Uterus (tissue), 4 donors: ENCODE results near the gene CLEC2B. TPM values are rescaled to one million over a fixed set of nuclear protein-coding genes. Genes with fewer than 3 reads are reported as not detected.
A peak's percentile ranks its signal among the peaks of the same experiment; 100 is the strongest.

Experiments
- DNase-seq, 2 donors: peaks; one replicate each; pipeline ENCODE4 v3.0.0-alpha.2; 2019 to 2020
- H3K27ac ChIP-seq, 2 donors: fragments of 200-600 bp; sonication (generic); 1 replicate in 1 of 2; 2 replicates in 1 of 2; pipeline ENCODE4 v1.5.1; 2016 to 2018
- H3K27me3 ChIP-seq, 2 donors: fragments of 200-600 bp; sonication (generic); one replicate each; pipeline ENCODE4 v1.5.1; 2018 to 2019; ENCODE audit warnings: control low read depth in 1 of 2
- H3K36me3 ChIP-seq, 2 donors: fragments of 200-600 bp; sonication (generic); one replicate each; pipeline ENCODE4 v1.5.1; 2019; ENCODE audit warnings: control low read depth in 1 of 2
- H3K4me1 ChIP-seq, 2 donors: fragments of 200-600 bp; sonication (generic); one replicate each; pipeline ENCODE4 v1.5.1; 2018 to 2019; ENCODE audit warnings: control low read depth in 1 of 2
- H3K4me3 ChIP-seq, 2 donors: fragments of 200-600 bp; sonication (generic); 1 replicate in 1 of 2; 2 replicates in 1 of 2; pipeline ENCODE4 v1.5.1; 2018 to 2019; ENCODE audit warnings: mild to moderate bottlenecking in 1 of 2
- H3K9me3 ChIP-seq, 2 donors: fragments of 200-600 bp; sonication (generic); one replicate each; pipeline ENCODE4 v1.5.1; 2019; ENCODE audit warnings: control low read depth in 1 of 2
- POLR2A ChIP-seq, 2 donors: fragments of 450-650 bp; IDR thresholded peaks; one replicate each; pipeline ENCODE4 v1.6.1; 2016; ENCODE audit warnings: antibody characterized with exemption in 2 of 2, mild to moderate bottlenecking in 1 of 2, moderate library complexity in 1 of 2
- intact Hi-C: fragments of 100-400 bp; cut with DNase I; formaldehyde crosslinking; loops from one replicate; pipeline ENCODE4 v1.15.1; 2023; ENCODE audit warnings: low total_unique reads
- total RNA-seq, 4 donors: library from RNA; depleted of rRNA in 3 of 4; stranded (reverse); fragments of >200 nt in 3 of 4; gene quantifications; one replicate each; pipeline versions ENCODE4 v1.1.0 to v1.2.4, GENCODE V29; 2014 to 2023
- TF ChIP-seq, protein P1 (sequence below), 4 experiments: fragments of 200-600 bp in 2 of 4; fragments of 450-650 bp in 2 of 4; sonication (generic) in 2 of 4; IDR thresholded peaks; one replicate each; pipeline ENCODE4 v1.5.1; 2016 to 2019; ENCODE audit warnings: antibody characterized with exemption in 4 of 4, mild to moderate bottlenecking in 2 of 4, moderate library complexity in 1 of 4
- donor health status: DM: yes; HTN: yes; CAD: no.

CLEC2B gene
- 10 to 100 TPM in 3 of 4 donors, 1 to 10 TPM in 1; 9.7 to 28.4 (median 22.6) TPM for total RNA-seq

DNA sequence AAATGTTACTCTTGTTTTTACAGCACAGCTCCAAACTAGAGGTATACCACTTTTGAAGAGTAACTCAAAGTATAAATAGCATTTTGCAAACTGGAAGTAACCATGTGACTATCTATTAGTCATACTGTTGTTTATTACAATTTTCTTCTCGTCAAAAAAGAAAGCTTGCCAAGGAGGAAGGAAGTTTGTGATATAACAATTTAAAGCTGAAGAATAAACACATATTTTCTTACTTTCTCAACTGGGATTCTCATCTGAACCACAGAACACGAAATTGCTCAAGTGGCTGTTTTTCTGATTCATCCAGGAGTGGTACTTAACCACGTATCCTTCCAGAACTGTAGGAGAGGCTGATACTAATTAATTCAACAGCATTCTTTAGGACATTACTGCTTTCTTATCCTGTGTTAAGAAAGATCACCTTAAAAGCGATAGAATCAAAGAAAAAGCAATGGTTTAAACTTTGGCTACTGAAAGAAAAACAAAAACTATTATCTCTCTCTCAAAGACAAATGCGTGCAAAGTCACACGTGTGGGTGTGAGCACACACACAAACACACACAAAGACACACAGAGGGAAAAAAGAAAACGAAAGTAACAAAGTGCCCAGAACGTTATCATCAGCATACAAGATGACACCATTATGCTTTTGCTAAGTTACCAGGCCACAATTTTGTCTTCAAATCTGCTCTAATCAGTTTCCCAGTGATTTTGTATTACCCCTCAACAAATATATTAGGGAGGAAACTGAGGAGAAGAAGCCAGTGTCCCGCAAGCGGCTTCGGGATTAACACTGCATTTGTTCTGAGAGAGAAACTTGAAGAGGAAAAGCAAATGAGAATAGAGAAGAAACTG is at the start of gene CLEC2B:
Gene CLEC2B, minus strand, starts transcription at position 48 of the 855 bp plus-strand sequence.
- H3K27ac ChIP-seq, result peak within 1 kb of the TSS; percentile 84 to 99
- H3K9me3 ChIP-seq, result no peaks in the 10 kb centered on the region
- intact Hi-C loops, result no loop called here

DNA sequence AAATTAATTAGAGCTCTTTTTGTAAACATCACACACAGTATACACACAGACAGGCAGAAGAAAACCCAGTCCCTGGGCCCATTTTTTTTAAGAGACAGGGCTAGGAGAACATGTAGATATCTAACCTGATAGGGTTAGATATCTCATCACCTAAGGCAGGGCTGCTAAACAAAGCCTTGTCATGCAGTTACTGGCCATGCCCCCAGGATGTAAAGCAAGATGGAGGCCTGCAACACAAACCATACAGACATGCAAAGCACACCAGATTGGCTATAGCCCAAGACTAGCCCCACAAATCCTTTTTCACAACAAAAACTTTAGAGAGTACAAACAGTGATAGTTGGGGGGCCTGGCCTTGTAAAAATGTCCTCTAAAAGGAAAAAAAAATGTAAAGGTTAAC is 42.6 kb upstream of the CLEC2B start:
- Histone ChIP-seq H3K9me3 (peaks cover 0 to 14% of the 10 kb centered on the region in 2 donors), H3K27me3 (no peaks in the 10 kb centered on the region), H3K4me1 (no peaks in the 10 kb centered on the region), H3K4me3 (no peak overlapping the region), H3K36me3 (no peaks in the 10 kb centered on the region), H3K27ac (no peak overlapping the region)
- intact Hi-C loops, result no loop called here
- TF ChIP-seq POLR2A (IDR thresholded peaks at IDR 0.05), result no peak
- TF ChIP-seq, protein P1, sequence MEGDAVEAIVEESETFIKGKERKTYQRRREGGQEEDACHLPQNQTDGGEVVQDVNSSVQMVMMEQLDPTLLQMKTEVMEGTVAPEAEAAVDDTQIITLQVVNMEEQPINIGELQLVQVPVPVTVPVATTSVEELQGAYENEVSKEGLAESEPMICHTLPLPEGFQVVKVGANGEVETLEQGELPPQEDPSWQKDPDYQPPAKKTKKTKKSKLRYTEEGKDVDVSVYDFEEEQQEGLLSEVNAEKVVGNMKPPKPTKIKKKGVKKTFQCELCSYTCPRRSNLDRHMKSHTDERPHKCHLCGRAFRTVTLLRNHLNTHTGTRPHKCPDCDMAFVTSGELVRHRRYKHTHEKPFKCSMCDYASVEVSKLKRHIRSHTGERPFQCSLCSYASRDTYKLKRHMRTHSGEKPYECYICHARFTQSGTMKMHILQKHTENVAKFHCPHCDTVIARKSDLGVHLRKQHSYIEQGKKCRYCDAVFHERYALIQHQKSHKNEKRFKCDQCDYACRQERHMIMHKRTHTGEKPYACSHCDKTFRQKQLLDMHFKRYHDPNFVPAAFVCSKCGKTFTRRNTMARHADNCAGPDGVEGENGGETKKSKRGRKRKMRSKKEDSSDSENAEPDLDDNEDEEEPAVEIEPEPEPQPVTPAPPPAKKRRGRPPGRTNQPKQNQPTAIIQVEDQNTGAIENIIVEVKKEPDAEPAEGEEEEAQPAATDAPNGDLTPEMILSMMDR (IDR thresholded peaks at IDR 0.05), result no peak
- no peak for DNase-seq

More for the DNA sequence above, at the start of gene CLEC2B:
- DNase-seq, result peak in 1 of 2 donors; percentile 36
- H3K27me3 ChIP-seq, result no peaks in the 10 kb centered on the region
- peak within 1 kb of the TSS; percentile 37 to 42 for H3K4me3 ChIP-seq
- H3K4me1 ChIP-seq, result peaks cover 0 to 4% of the 10 kb centered on the region in 2 donors
- no peaks in the 10 kb centered on the region for H3K36me3 ChIP-seq
- TF ChIP-seq POLR2A (IDR thresholded peaks at IDR 0.05), result peak; percentile 24 to 62
- TF ChIP-seq, protein P1 (IDR thresholded peaks at IDR 0.05), result no peak

- no peaks in the 10 kb centered on the region for H3K36me3 ChIP-seq
- H3K9me3 ChIP-seq, result peaks cover 0 to 14% of the 10 kb centered on the region in 2 donors
- intact Hi-C loops, result no loop called here
- TF ChIP-seq POLR2A (IDR thresholded peaks at IDR 0.05), result no peak
- TF ChIP-seq, protein P1 (IDR thresholded peaks at IDR 0.05), result no peak
- no peak overlapping the region for H3K27ac ChIP-seq
- H3K27me3 ChIP-seq, result no peaks in the 10 kb centered on the region
- no peak for DNase-seq
- no peaks in the 10 kb centered on the region for H3K4me1 ChIP-seq
- no peak overlapping the region for H3K4me3 ChIP-seq
Measured at GRCh38 chr12:9910716-9911421, 41.7 kb upstream of the CLEC2B start.

GRCh38 chr12:9909724-9910123 is 40.6 kb upstream of the CLEC2B start:
- no peak overlapping the region for H3K4me3 ChIP-seq
- no peak for DNase-seq
- no peaks in the 10 kb centered on the region for H3K27me3 ChIP-seq
- peaks cover 0 to 14% of the 10 kb centered on the region in 2 donors for H3K9me3 ChIP-seq
- H3K4me1 ChIP-seq, result no peaks in the 10 kb centered on the region
- no peak for TF ChIP-seq POLR2A (IDR thresholded peaks at IDR 0.05)
- TF ChIP-seq, protein P1 (IDR thresholded peaks at IDR 0.05), result no peak
- H3K36me3 ChIP-seq, result no peaks in the 10 kb centered on the region
- H3K27ac ChIP-seq, result no peak overlapping the region
- intact Hi-C loops, result no loop called here

GRCh38 chr12:9908350-9908749 is 39.2 kb upstream of the CLEC2B start:
- H3K9me3 ChIP-seq, result peaks cover 0 to 14% of the 10 kb centered on the region in 2 donors
- H3K27ac ChIP-seq, result no peak overlapping the region
- no peaks in the 10 kb centered on the region for H3K4me1 ChIP-seq
- H3K27me3 ChIP-seq, result no peaks in the 10 kb centered on the region
- TF ChIP-seq POLR2A (IDR thresholded peaks at IDR 0.05), result no peak
- TF ChIP-seq, protein P1 (IDR thresholded peaks at IDR 0.05), result no peak
- intact Hi-C loops, result no loop called here
- DNase-seq, result no peak
- no peak overlapping the region for H3K4me3 ChIP-seq
- H3K36me3 ChIP-seq, result no peaks in the 10 kb centered on the region
